Inflammatory macrophage (primary cell): Measurements from ENCODE around the gene MATN3.
A peak's percentile ranks its signal among the peaks of the same experiment; 100 is the strongest.

ENCODE experiments used
- DNase-seq, 2 donors: peaks; one replicate each; pipeline ENCODE4 v3.0.0-alpha.2; 2020 to 2022

MATN3 gene

GRCh38 chr2:20001361-20001863 lies 11.1 kb downstream of the MATN3 start:
- DNase-seq, result no peak

- no peak for DNase-seq
Measured at GRCh38 chr2:19993731-19994130, 18.7 kb downstream of the MATN3 start.

- no peak for DNase-seq
Measured at GRCh38 chr2:19991895-19992294, 20.6 kb downstream of the MATN3 start.

GRCh38 chr2:19990416-19990728 lies 22.1 kb downstream of the MATN3 start:
- no peak for DNase-seq

- peak; percentile 91 to 95 for DNase-seq
Measured at GRCh38 chr2:19989667-19990415, 22.6 kb downstream of the MATN3 start, which contains the start of gene WDR35. TSS of gene WDR35 (minus strand) at chr2:19990105. CDS start at chr2:19990015, 90 bp downstream.

DNA sequence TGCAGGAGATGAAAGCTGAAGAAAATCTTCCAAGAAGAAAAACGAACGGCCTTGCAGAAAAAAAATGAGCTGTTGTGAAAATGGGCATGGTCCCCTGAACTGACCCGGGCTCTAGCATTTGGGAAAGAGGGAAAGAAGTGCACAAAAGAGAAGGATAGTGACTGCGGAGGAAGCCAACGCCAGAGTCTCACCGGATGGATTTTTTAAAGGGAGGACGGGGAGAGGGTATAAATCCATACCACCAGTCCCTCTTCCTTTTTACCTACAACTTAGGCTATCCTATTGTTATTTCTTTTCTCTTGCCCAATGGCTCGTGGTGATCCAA lies 23.2 kb downstream of the MATN3 start:
- no peak for DNase-seq

- no peak for DNase-seq
Measured at GRCh38 chr2:19988600-19988999, 23.9 kb downstream of the MATN3 start.

DNA sequence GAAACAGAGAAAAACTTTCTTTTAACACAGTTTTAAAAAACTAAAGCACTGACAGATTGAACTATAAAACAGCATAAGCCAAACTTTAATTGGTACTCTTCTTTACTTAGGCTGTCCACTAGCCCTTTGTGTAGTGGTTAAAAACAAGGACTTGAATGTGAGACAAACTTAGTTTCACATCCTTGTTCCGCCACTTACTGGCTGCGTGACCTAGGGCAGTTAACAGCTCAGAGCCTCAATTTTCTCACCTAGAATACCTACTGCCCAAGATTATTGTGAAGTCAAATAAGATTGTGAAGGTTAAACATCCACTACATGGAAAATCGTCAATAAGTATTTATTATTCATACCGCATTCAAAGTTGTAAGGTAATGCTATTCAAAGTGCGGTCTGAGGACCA lies 24.5 kb downstream of the MATN3 start:
- peak in 1 of 2 donors; percentile 5 for DNase-seq

- DNase-seq, result no peak
Measured at GRCh38 chr2:19982268-19982667, 30.2 kb downstream of the MATN3 start.

- DNase-seq, result no peak
Measured at GRCh38 chr2:19979932-19980331, 32.5 kb downstream of the MATN3 start.

GRCh38 chr2:19973466-19973865 lies 39.0 kb downstream of the MATN3 start:
- no peak for DNase-seq

GRCh38 chr2:19971691-19972090 lies 40.8 kb downstream of the MATN3 start:
- peak in 1 of 2 donors; percentile 16 for DNase-seq

- peak; percentile 47 to 55 for DNase-seq
Measured at GRCh38 chr2:19963386-19963785, 49.1 kb downstream of the MATN3 start.

GRCh38 chr2:19955544-19956422 lies 56.7 kb downstream of the MATN3 start:
- DNase-seq, result peak; percentile 55 to 80

- no peak for DNase-seq
Measured at GRCh38 chr2:19949071-19949470, 63.4 kb downstream of the MATN3 start.

GRCh38 chr2:19947184-19947940 lies 65.1 kb downstream of the MATN3 start:
- no peak for DNase-seq

DNA sequence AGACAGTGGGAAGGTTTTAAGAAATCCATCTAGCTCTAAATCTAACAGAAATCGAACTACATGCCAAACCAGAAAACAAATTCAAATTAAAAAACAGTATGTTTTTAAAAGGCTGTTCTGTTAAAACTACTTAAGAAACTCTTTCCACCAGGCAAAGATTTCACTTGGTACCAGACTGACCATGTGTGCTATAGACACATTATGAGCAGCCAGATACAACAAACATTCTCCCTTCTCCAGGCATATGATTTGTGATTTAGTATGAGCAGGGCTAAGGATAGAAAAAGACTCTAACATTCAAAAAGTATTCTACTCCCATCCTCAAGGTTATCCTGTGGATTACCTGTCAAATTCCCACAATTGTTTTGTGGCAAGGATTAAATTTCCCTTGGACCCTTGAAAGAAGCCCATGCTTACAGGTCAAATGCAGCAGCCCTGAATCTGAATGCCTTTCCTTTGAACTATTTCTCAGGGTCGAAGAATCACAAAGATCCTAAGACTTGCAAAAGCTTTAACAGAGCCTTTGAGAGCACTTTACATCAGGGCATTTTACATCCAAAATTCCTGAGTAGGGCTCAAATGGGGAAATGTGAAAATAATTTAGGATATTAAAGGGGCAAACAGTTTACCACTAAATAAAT lies 68.1 kb downstream of the MATN3 start:
- no peak for DNase-seq

- DNase-seq, result no peak
Measured at GRCh38 chr2:19943189-19943588, 69.3 kb downstream of the MATN3 start.

DNA sequence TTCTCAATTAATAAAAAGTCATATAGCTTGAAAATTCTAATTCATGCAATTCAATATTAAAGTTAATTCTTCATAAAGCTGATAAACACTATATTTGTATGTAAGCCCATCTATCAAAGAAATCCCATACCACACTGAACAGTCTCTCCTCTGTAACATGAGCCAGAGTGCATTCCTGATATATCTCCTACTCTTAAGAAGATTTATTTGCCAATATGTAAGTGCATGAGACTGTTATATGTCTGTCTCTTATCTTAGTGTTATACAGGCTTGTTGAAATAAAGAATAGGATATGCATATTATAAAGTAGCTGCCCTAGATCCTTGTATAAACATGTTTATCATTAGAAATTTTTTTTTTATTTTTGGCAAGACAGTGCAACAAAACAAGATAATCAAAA lies 70.3 kb downstream of the MATN3 start:
- DNase-seq, result no peak
